HCT116 (cell line): ENCODE data around the gene PEF1. TPM values are rescaled to one million over a fixed set of nuclear protein-coding genes. Genes with fewer than 3 reads are reported as not detected.

ENCODE experiments used
- ATAC-seq: fragments of 200-7000 bp; cut with Tn5 transposase; 2 replicates; pipeline ENCODE4 v1.9.1; 2020; ENCODE audit warnings: mild to moderate bottlenecking, moderate library complexity
- BruUV-seq: library from RNA; stranded (reverse); fragments of 400-500 nt; replicated peaks from 2 replicates; lab custom pipeline; 2021; lab: Mats Ljungman, UMichigan
- CTCF ChIA-PET: fragments of 300-600 bp; sonication (Branson Sonifier 250); formaldehyde crosslinking; loops from one replicate; lab custom pipeline; 2021; ENCODE audit warnings: antibody characterized with exemption; lab: Charles Lee
- POLR2A ChIA-PET: fragments of 300-600, 350-600 bp; sonication (Branson Sonifier 250); formaldehyde crosslinking; loops from one replicate; lab custom pipeline; 2021; ENCODE audit warnings: antibody characterized with exemption; lab: Charles Lee
- RAD21 ChIA-PET, 2 experiments: fragments of 300-600 bp; sonication (Branson Sonifier 250); formaldehyde crosslinking; loops; one replicate each; lab custom pipeline; 2023; ENCODE audit warnings: low total read pairs in 2 of 2; ENCODE audit not compliant: uncharacterized antibody in 2 of 2, unreplicated experiment in 2 of 2, low non-redundant PET in 1 of 2; lab: Charles Lee
- DNase-seq: peaks from one replicate; pipeline ENCODE4 v3.0.0-alpha.2; 2010; ENCODE audit warnings: low read depth, low spot score
- H2AFZ ChIP-seq: fragments of 200-600 bp; shearing (Covaris generic), sonication (generic); 2 replicates; pipeline ENCODE4 v1.6.1; 2017; ENCODE audit warnings: low read depth, mixed run types, mixed read lengths, antibody characterized with exemption, low read length; ENCODE audit not compliant: poor library complexity, severe bottlenecking
- H3K27ac ChIP-seq: 2 replicates; pipeline ENCODE4 v1.5.1; 2012; ENCODE audit warnings: low read depth, low read length
- H3K27me3 ChIP-seq: fragments of 200-600 bp; sonication (generic); 2 replicates; pipeline ENCODE4 v1.6.1; 2016; ENCODE audit warnings: mixed run types, low read length, mixed read lengths; ENCODE audit not compliant: insufficient read depth
- H3K36me3 ChIP-seq, 2 experiments: fragments of 200-500 bp in 1 of 2; fragments of 200-600 bp in 1 of 2; sonication (Bioruptor generic) in 1 of 2; sonication (generic) in 1 of 2; 2 replicates each; pipeline versions ENCODE4 v1.5.1 to v1.6.1; 2014 to 2016; ENCODE audit warnings: low read length in 2 of 2, inconsistent platforms in 1 of 2, mixed read lengths in 1 of 2, mixed run types in 1 of 2; ENCODE audit not compliant: insufficient read depth in 2 of 2, control insufficient read depth in 1 of 2
- H3K4me1 ChIP-seq, 2 experiments: fragments of 200-600 bp in 1 of 2; sonication (generic) in 1 of 2; 2 replicates each; pipeline versions ENCODE4 v1.5.1 to v1.6.1; 2012 to 2017; ENCODE audit warnings: low read length in 2 of 2, inconsistent platforms in 1 of 2, mild to moderate bottlenecking in 1 of 2, mixed read lengths in 1 of 2, mixed run types in 1 of 2, moderate library complexity in 1 of 2; ENCODE audit not compliant: insufficient read depth in 2 of 2, control insufficient read depth in 1 of 2
- H3K4me2 ChIP-seq: fragments of 200-600 bp; sonication (generic); 2 replicates; pipeline ENCODE4 v1.6.1; 2017; ENCODE audit warnings: mixed run types, low read length, mixed read lengths
- H3K4me3 ChIP-seq, 2 experiments: fragments of 200-600 bp in 1 of 2; sonication (generic) in 1 of 2; replicated peaks in 1 of 2; 2 replicates each; pipeline ENCODE4 v1.5.1; 2011 to 2016; ENCODE audit warnings: low read length in 2 of 2, control low read depth in 1 of 2, low read depth in 1 of 2, mild to moderate bottlenecking in 1 of 2, mixed read lengths in 1 of 2, mixed run types in 1 of 2
- H3K79me2 ChIP-seq: fragments of 200-600 bp; sonication (generic); 2 replicates; pipeline ENCODE4 v1.6.1; 2017; ENCODE audit warnings: mild to moderate bottlenecking, mixed run types, low read length, moderate library complexity, mixed read lengths; ENCODE audit not compliant: insufficient read depth
- H3K9ac ChIP-seq: fragments of 200-600 bp; sonication (generic); 2 replicates; pipeline ENCODE4 v1.6.1; 2016; ENCODE audit warnings: low read length, mixed read lengths
- H3K9me2 ChIP-seq: fragments of 200-600 bp; sonication (generic), shearing (Covaris generic); 2 replicates; pipeline ENCODE4 v1.6.1; 2017; ENCODE audit warnings: mixed run types, mild to moderate bottlenecking, moderate library complexity; ENCODE audit not compliant: insufficient read depth
- H3K9me3 ChIP-seq, 2 experiments: fragments of 200-500 bp in 1 of 2; fragments of 200-600 bp in 1 of 2; sonication (Bioruptor generic) in 1 of 2; sonication (generic) in 1 of 2; 2 replicates each; pipeline ENCODE4 v1.6.1; 2014 to 2017; ENCODE audit warnings: low read length in 2 of 2, mixed read lengths in 2 of 2, inconsistent platforms in 1 of 2, low read depth in 1 of 2, mild to moderate bottlenecking in 1 of 2, mixed run types in 1 of 2, moderate library complexity in 1 of 2; ENCODE audit not compliant: control insufficient read depth in 1 of 2, insufficient read depth in 1 of 2
- H4K20me1 ChIP-seq: fragments of 200-600 bp; sonication (generic), shearing (Covaris generic); 2 replicates; pipeline ENCODE4 v1.6.1; 2017; ENCODE audit warnings: mixed run types, mild to moderate bottlenecking, moderate library complexity; ENCODE audit not compliant: insufficient read depth
- CBX3 ChIP-seq: IDR thresholded peaks from 2 replicates; pipeline ENCODE4 v1.6.1; 2012; ENCODE audit warnings: low read depth
- CTCF ChIP-seq, 3 experiments: fragments of 200-600 bp in 1 of 3; sonication (generic) in 1 of 3; IDR thresholded peaks in 2 of 3; conservative IDR thresholded peaks in 1 of 3; 2 replicates each; pipeline ENCODE4 v1.5.1; 2012 to 2017; ENCODE audit warnings: low read depth in 2 of 3, low read length in 2 of 3, antibody characterized with exemption in 1 of 3, borderline replicate concordance in 1 of 3, control low read depth in 1 of 3, mild to moderate bottlenecking in 1 of 3, mixed read lengths in 1 of 3, mixed run types in 1 of 3, moderate library complexity in 1 of 3; ENCODE audit not compliant: insufficient read depth in 1 of 3
- ELF1 ChIP-seq: IDR thresholded peaks from 2 replicates; pipeline ENCODE4 v1.6.1; 2012; ENCODE audit warnings: low read depth, borderline replicate concordance
- EZH2 ChIP-seq: fragments of 200-600 bp; sonication (generic); IDR thresholded peaks from 2 replicates; pipeline ENCODE4 v1.6.1; 2017; ENCODE audit warnings: antibody characterized with exemption, mixed run types
- EZH2phosphoT487 ChIP-seq: fragments of 200-600 bp; IDR thresholded peaks from 2 replicates; pipeline ENCODE4 v1.6.1; 2018; ENCODE audit warnings: antibody characterized with exemption, borderline replicate concordance
- FOSL1 ChIP-seq: IDR thresholded peaks from 2 replicates; pipeline ENCODE4 v1.6.1; 2012; ENCODE audit warnings: low read depth
- JUND ChIP-seq: IDR thresholded peaks from 2 replicates; pipeline ENCODE4 v1.6.1; 2012
- POLR2A ChIP-seq: IDR thresholded peaks from 2 replicates; pipeline ENCODE4 v1.7.0; 2011; ENCODE audit warnings: borderline replicate concordance; ENCODE audit not compliant: insufficient read depth, insufficient read length; ENCODE audit errors: extremely low read depth
- REST ChIP-seq: IDR thresholded peaks from 2 replicates; pipeline ENCODE4 v1.6.1; 2012; ENCODE audit warnings: low read depth
- SP1 ChIP-seq: IDR thresholded peaks from 2 replicates; pipeline ENCODE4 v1.6.1; 2012; ENCODE audit warnings: low read depth
- TCF7L2 ChIP-seq: IDR thresholded peaks from 2 replicates; pipeline ENCODE4 v1.7.0; 2011; ENCODE audit warnings: borderline replicate concordance, inconsistent platforms; ENCODE audit not compliant: insufficient read depth, insufficient read length; ENCODE audit errors: extremely low read depth
- ZFX ChIP-seq: fragments of 450-650 bp; IDR thresholded peaks from 2 replicates; pipeline ENCODE4 v1.6.1; 2017
- intact Hi-C: fragments of 100-400 bp; cut with micrococcal nuclease; formaldehyde crosslinking; loops from 2 replicates; pipeline ENCODE4 v1.10.0; 2022
- total RNA-seq: library from RNA; stranded (reverse); gene quantifications from one replicate; pipeline ENCODE4 v1.2.1, GENCODE V29; 2021; ENCODE audit not compliant: unreplicated experiment

PEF1 gene
- total RNA-seq, 1 experiment from 2014 or later: 37.6 TPM

GRCh38 chr1:31691951-31692350 is 47.3 kb upstream of the PEF1 start:
- intact Hi-C loops: no loop called here
- no peak for DNase-seq
- ChIA-PET POLR2A (no interaction called here), CTCF (no interaction called here), RAD21 (no interaction called here)
- Histone ChIP-seq H3K4me2 (no peak overlapping the region), H3K27ac (no peak overlapping the region), H3K4me3 (no peak overlapping the region), H3K36me3 (no peaks in the 10 kb centered on the region), H3K9me3 (no peaks in the 10 kb centered on the region), H4K20me1 (no peaks in the 10 kb centered on the region), H3K9ac (no peak overlapping the region), H3K79me2 (no peaks in the 10 kb centered on the region), H3K4me1 (peaks cover 12 to 42% of the 10 kb centered on the region in 2 experiments), H2AFZ (no peak overlapping the region), H3K27me3 (no peaks in the 10 kb centered on the region), H3K9me2 (no peaks in the 10 kb centered on the region)
- BruUV-seq: no TSS peak
- TF ChIP-seq FOSL1 (no peak), CTCF (IDR thresholded peaks at IDR 0.05 in 2 of 3, conservative IDR thresholded peaks at IDR 0.05 in 1 of 3; ENCODE audit: borderline replicate concordance in 1 of 3, insufficient read depth in 1 of 3, low read depth in 2 of 3, low read length in 2 of 3) (0 out of 6 replicates have a peak, but pooled peaks of 1 of the 3 experiments have one; percentile 3)
- ATAC-seq: no peak

GRCh38 chr1:31691446-31691845 is 46.8 kb upstream of the PEF1 start:
- H3K27ac ChIP-seq: no peak overlapping the region
- ChIA-PET CTCF (no interaction called here), POLR2A (no interaction called here), RAD21 (no interaction called here)
- no peak overlapping the region for H3K9ac ChIP-seq
- TF ChIP-seq TCF7L2 (no peak), EZH2 (no peak), JUND (no peak), EZH2phosphoT487 (no peak), ZFX (no peak), REST (no peak), SP1 (no peak), POLR2A (no peak), CBX3 (no peak), FOSL1 (no peak), ELF1 (no peak)
- no peaks in the 10 kb centered on the region for H4K20me1 ChIP-seq
- H2AFZ ChIP-seq: no peak overlapping the region
- H3K4me1 ChIP-seq: peaks cover 12 to 42% of the 10 kb centered on the region in 2 experiments
- no TSS peak for BruUV-seq
- no peaks in the 10 kb centered on the region for H3K9me3 ChIP-seq
- no peaks in the 10 kb centered on the region for H3K9me2 ChIP-seq
- H3K27me3 ChIP-seq: no peaks in the 10 kb centered on the region
- DNase-seq: no peak
- intact Hi-C loops: no loop called here
- ATAC-seq: no peak
- H3K36me3 ChIP-seq: no peaks in the 10 kb centered on the region
- H3K4me2 ChIP-seq: no peak overlapping the region
- H3K79me2 ChIP-seq: no peaks in the 10 kb centered on the region
- no peak overlapping the region for H3K4me3 ChIP-seq
